Pancreas (tissue), 10 donors: ENCODE data around the gene SAPCD1. TPM values are rescaled to one million over a fixed set of nuclear protein-coding genes. Genes with fewer than 3 reads are reported as not detected.

ENCODE experiments used
- ATAC-seq, 4 donors: fragments of 200-7000 bp; cut with Tn5 transposase; one replicate each; pipeline versions ENCODE4 v1.8.0 to v1.9.1; 2020; ENCODE audit warnings: mild to moderate bottlenecking in 4 of 4, moderate library complexity in 4 of 4
- DNase-seq, 6 donors: peaks; one replicate each; pipeline ENCODE4 v3.0.0-alpha.2; 2020
- FAIRE-seq: peaks from 2 replicates; lab custom pipeline; 2012; peaks lifted over from hg19 to GRCh38; lab: Jason Lieb, UNC
- H3K27ac ChIP-seq, 4 donors: fragments of 200-600 bp; sonication (generic); 1 replicate in 3 of 4; 2 replicates in 1 of 4; pipeline versions ENCODE4 v1.5.0 to v1.8.0; 2020
- H3K27me3 ChIP-seq, 4 donors: fragments of 200-600 bp; one replicate each; pipeline ENCODE4 v1.8.0; 2021
- H3K36me3 ChIP-seq, 3 donors: fragments of 200-600 bp; sonication (generic) in 1 of 3; one replicate each; pipeline versions ENCODE4 v1.5.0 to v1.8.0; 2020 to 2021
- H3K4me1 ChIP-seq, 3 donors: fragments of 200-600 bp; one replicate each; pipeline ENCODE4 v1.8.0; 2021
- H3K4me3 ChIP-seq, 4 donors: fragments of 200-600 bp; sonication (generic) in 2 of 4; one replicate each; pipeline versions ENCODE4 v1.5.0 to v1.8.0; 2020 to 2021
- H3K9me3 ChIP-seq, 4 donors: fragments of 200-600 bp; one replicate each; pipeline ENCODE4 v1.8.0; 2021
- WGBS, 2 donors: extraction: QIAGEN DNeasy Blood & Tissue Kit; methylation state at CpG; one replicate each; pipeline ENCODE4 v1.1.7; 2013; 5-methylcytosine and 5-hydroxymethylcytosine counted together
- intact Hi-C, 3 donors: fragments of 100-400 bp; cut with DNase I; formaldehyde crosslinking; loops; one replicate each; pipeline versions ENCODE4 v1.11.1 to v1.14.2; 2022
- polyA plus RNA-seq, 2 donors: library from polyadenylated mRNA; stranded (reverse); fragments of 200-250 nt; gene quantifications; one replicate each; pipeline ENCODE4 v1.2.3, GENCODE V29; 2013
- total RNA-seq, 6 donors: library from RNA; stranded (reverse); fragmentation: NEBNext Ultra II Directional in 4 of 6; extraction: Animal tissue kit (Norgen Biotek cat#: 25700) in 4 of 6; gene quantifications; one replicate each; pipeline versions ENCODE4 v1.2.1 to v1.2.4, GENCODE V29; 2021 to 2023
- TF ChIP-seq, protein P1 (sequence below), 4 donors: fragments of 200-600 bp; sonication (generic) in 3 of 4; IDR thresholded peaks; one replicate each; pipeline versions ENCODE4 v1.5.0 to v1.8.0; 2021; ENCODE audit warnings: antibody characterized with exemption in 4 of 4
- donor health status: healthy with polysubstance abuse.
- donor health status: DM: no; HTN: no; CAD: no; lungs with moderate emphysema.
- donor health status: DM: no; HTN: no; CAD: no.
- donor health status: control.
- donor health status: control.
- donor health status: Bipolar disorder and iron deficiency.
- donor health status: DM: yes; HTN: yes; CAD: no.
- donor health status: DM: no; HTN: no; CAD: no.
- donor health status: DM: no; HTN: no; CAD: no.
- donor health status: DM: yes; HTN: yes; CAD: no.

Gene SAPCD1
- total and polyA plus RNA-seq, 8 donors, result 0.51 to 11.1 (median 0.69) TPM; not detected in 1

GRCh38 chr6:31752739-31753319, 9.6 kb upstream of the SAPCD1 start:
- no peak overlapping the region for H3K27ac ChIP-seq
- intact Hi-C loops, result no loop called here
- TF ChIP-seq, protein P1, sequence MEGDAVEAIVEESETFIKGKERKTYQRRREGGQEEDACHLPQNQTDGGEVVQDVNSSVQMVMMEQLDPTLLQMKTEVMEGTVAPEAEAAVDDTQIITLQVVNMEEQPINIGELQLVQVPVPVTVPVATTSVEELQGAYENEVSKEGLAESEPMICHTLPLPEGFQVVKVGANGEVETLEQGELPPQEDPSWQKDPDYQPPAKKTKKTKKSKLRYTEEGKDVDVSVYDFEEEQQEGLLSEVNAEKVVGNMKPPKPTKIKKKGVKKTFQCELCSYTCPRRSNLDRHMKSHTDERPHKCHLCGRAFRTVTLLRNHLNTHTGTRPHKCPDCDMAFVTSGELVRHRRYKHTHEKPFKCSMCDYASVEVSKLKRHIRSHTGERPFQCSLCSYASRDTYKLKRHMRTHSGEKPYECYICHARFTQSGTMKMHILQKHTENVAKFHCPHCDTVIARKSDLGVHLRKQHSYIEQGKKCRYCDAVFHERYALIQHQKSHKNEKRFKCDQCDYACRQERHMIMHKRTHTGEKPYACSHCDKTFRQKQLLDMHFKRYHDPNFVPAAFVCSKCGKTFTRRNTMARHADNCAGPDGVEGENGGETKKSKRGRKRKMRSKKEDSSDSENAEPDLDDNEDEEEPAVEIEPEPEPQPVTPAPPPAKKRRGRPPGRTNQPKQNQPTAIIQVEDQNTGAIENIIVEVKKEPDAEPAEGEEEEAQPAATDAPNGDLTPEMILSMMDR (IDR thresholded peaks at IDR 0.05), result no peak
- H3K9me3 ChIP-seq, result no peaks in the 10 kb centered on the region
- FAIRE-seq, result no peak
- ATAC-seq, result no peak
- DNase-seq, result no peak
- 52 to 65% methylated on average over 8 of the region's 8 CpGs for WGBS, 2 donors
- no peaks in the 10 kb centered on the region for H3K27me3 ChIP-seq
- H3K36me3 ChIP-seq, result no peaks in the 10 kb centered on the region
- no peaks in the 10 kb centered on the region for H3K4me1 ChIP-seq
- H3K4me3 ChIP-seq, result no peak overlapping the region

DNA sequence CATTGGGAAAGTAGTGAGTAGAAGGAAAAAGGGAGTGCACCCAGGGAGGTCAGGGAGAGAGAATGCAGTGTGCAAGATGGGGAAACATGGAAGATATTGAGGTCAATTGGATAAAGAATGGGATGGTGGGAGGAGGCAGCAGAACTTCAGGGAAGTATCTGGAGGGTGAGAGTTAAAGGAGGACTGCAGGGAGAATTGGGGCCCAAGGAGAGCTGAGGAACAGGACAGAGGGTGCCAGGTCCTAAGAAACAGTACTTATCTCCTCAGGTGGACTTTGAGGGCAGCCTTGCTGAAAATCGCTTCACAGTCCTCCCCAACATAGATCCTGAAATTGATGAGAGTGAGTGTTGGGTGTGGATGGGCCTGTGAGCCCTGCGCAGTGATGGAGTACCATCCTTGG, 4.2 kb upstream of the SAPCD1 start:
- no peaks in the 10 kb centered on the region for H3K27me3 ChIP-seq
- H3K36me3 ChIP-seq, result no peaks in the 10 kb centered on the region
- ATAC-seq (no peak), FAIRE-seq (no peak), DNase-seq (no peak)
- H3K27ac ChIP-seq, result no peak overlapping the region
- no peaks in the 10 kb centered on the region for H3K9me3 ChIP-seq
- intact Hi-C loops, result no loop called here
- H3K4me3 ChIP-seq, result no peak overlapping the region
- TF ChIP-seq, protein P1 (IDR thresholded peaks at IDR 0.05), result no peak
- no peaks in the 10 kb centered on the region for H3K4me1 ChIP-seq
- 79 to 85% methylated on average over 2 of the region's 2 CpGs for WGBS, 2 donors

GRCh38 chr6:31760790-31761189, 1.7 kb upstream of the SAPCD1 start:
- no peaks in the 10 kb centered on the region for H3K4me1 ChIP-seq
- H3K36me3 ChIP-seq, result no peaks in the 10 kb centered on the region
- DNase-seq, result no peak
- H3K27me3 ChIP-seq, result no peaks in the 10 kb centered on the region
- FAIRE-seq, result no peak
- TF ChIP-seq, protein P1 (IDR thresholded peaks at IDR 0.05), result no peak
- intact Hi-C loops, result no loop called here
- ATAC-seq, result no peak
- no peak overlapping the region for H3K27ac ChIP-seq
- WGBS, 2 donors, result 80 to 86% methylated on average over 5 of the region's 5 CpGs
- no peak overlapping the region for H3K4me3 ChIP-seq
- H3K9me3 ChIP-seq, result no peaks in the 10 kb centered on the region

GRCh38 chr6:31761343-31761742, 1.1 kb upstream of the SAPCD1 start:
- no peak for DNase-seq
- WGBS, 2 donors, result 92 to 94% methylated on average over 7 to 8 of the region's 8 CpGs
- intact Hi-C loops, result no loop called here

More at GRCh38 chr6:31761343-31761742, 1.1 kb upstream of the SAPCD1 start:
- ATAC-seq (no peak), FAIRE-seq (no peak)
- Histone ChIP-seq H3K4me3 (no peak overlapping the region), H3K27me3 (no peaks in the 10 kb centered on the region), H3K36me3 (no peaks in the 10 kb centered on the region), H3K9me3 (no peaks in the 10 kb centered on the region), H3K4me1 (no peaks in the 10 kb centered on the region), H3K27ac (no peak overlapping the region)
- TF ChIP-seq, protein P1 (IDR thresholded peaks at IDR 0.05), result no peak
